Measurements from ENCODE around the gene DRC1.

The DRC1 gene

GRCh38 chr2:26442301-26442700 lies 40.6 kb downstream of the DRC1 start:
- no peak for DNase-seq
- intact Hi-C loops (cut with DNase I) = no loop called here

DNA sequence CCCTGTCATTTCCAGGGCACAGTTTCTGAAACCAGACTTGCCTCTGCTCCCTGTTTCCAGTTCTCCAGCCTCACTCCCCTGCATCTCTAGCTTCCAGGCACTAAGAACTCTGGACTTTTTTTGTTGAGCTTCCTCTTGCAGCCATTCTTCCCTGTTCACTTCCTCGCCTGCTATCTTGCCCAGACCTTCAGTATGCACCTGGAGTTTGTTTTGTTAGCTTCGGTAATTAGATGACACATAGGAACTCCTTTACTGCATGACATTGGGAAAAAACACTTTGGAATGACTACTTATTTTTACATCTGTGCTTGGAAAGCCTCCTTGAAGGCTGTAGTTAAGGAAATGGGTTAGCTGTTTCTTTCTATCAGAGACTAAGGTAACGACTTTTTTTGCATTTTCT lies 41.0 kb downstream of the DRC1 start:
- intact Hi-C loops (cut with DNase I) = no loop called here
- DNase-seq = no peak

- no peak for DNase-seq
- intact Hi-C loops (cut with DNase I) = no loop called here
These were observed 42.5 kb downstream of the DRC1 start for GRCh38 chr2:26444236-26444635.

DNA sequence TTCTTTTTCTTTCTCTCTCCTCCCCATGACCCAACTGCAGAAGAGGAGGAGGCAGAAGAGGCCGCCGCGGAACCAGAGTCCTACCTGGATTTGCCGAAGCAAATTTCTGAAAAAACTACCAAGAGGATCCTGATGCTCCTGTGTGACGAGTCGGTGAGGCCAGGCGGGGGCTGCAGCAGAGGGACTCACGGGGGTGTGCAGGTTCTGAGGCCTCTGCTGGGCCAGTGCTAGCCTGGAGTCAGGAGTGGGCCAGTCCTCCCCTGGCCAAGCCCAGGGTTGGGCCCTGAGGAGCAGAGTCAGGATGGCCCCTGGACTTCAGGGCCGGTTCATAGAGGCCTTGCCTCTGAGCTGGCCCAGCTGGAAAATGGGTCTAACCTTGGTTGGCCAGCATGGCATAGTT lies 46.9 kb downstream of the DRC1 start:
- intact Hi-C loops (cut with DNase I) = no loop called here
- DNase-seq = peak in 2 of 10 donors; percentile 68 to 83

DNA sequence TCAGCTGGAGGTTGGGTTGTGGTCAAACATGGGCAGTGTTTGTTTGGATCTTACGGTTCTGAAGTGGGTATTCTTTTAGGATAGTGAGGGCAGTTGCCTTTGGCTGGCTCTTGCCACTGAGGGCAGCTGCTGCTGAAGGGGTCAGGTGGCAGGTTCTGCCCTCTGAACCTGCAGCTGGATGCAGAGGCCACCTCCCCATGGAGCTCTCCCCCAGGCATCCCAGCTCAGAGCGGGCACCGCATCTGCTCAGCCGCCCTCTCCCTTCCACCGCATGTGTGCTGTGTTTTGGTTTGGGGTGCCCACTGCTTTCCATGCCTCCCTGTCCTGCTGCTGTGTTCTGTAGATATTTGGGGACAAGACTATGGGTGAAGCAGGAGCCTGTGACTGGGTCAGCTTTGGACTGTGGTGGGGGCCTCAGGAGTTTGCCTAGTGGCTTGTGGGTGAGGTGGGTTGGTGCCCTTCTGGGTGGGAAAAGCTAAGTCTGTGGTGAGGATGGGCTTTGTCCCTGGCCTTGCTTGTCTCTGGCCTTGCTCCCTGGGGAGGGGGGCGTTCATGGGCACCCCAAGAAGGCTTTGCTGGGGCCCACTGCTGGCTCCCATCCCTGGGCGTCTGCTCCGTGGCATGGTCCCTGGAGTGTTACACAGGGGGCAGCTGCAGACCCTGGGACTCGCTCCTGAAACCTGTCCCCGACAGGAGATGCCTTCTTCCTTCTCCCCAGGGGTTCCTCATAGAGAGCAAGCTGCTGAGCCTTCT lies 47.7 kb downstream of the DRC1 start:
- DNase-seq = peak in 1 of 10 donors; percentile 73
- intact Hi-C loops (cut with DNase I) = no loop called here

- DNase-seq = peak in 1 of 10 donors; percentile 59
These were observed 48.4 kb downstream of the DRC1 start for GRCh38 chr2:26450031-26450635.

DNA sequence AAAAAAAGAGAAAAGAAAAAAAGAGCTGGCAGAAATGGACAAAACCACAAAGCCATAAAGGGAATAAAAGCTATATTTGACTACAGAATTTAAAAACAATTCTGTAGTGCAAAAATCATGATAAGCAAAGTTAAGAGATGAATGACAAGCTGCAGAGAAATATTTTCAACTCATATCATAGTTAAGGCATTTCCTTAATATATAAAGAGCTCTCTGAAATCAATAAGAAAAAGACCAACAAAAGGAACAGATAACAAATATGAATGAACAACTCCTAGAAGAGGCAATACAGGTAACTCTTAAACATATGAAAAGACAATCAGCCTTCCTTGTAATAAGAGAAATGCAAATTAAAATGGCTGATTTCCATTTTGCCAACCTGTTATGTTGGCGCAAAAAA lies 50.0 kb downstream of the DRC1 start:
- no peak for DNase-seq
- intact Hi-C loops (cut with DNase I) = no loop called here

More at GRCh38 chr2:26450031-26450635, 48.4 kb downstream of the DRC1 start:
- intact Hi-C loops (cut with DNase I) = no loop called here

DNA sequence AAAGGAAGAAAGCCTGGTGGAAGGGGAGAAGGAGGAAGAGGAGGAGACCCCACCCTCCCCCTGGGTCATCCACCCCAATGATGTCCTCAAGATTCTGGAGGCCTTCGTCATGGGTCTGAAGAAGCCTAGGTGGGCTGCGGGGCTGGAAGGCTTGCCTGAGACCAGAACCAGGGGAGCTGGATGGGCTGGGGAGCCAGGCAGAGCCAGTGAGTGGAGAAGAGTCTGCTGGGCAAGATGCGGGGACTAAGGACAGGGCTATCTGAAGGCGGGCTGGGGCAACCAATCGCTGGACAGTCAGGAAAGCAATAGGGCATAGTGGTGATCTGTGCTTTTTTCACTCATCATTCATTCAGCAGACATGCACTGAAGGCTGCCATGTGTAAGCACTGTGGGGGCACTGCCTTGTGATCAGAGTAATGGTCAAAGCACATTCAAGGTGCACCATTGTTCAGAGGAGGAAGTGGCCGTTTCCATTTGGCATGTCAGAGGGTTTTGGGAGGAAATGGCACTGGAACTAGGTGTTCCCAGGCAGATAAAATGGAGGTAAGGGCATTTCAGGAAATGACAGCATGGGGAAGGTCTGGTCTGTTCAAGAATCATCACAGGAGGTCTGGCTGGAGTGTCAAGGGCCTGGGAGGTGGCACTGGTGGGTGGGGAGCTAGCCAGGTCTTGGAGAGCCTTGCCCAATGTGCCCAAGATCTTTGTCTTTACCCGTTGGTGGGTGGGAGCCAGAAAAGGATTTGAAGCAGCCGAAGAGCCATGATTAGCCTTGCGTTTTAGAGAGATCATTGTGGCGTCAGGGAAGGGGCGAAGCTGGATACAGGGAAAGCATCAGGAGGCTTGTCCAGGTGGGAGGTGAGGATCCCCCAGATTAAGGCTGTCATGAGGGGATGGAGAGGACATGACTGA lies 52.0 kb downstream of the DRC1 start:
- DNase-seq = peak in 1 of 10 donors; percentile 70
- intact Hi-C loops (cut with DNase I) = no loop called here

GRCh38 chr2:26454561-26455001 lies 52.9 kb downstream of the DRC1 start:
- intact Hi-C loops (cut with DNase I) = no loop called here
- peak in 3 of 10 donors; percentile 39 to 80 (median 73) for DNase-seq

DNA sequence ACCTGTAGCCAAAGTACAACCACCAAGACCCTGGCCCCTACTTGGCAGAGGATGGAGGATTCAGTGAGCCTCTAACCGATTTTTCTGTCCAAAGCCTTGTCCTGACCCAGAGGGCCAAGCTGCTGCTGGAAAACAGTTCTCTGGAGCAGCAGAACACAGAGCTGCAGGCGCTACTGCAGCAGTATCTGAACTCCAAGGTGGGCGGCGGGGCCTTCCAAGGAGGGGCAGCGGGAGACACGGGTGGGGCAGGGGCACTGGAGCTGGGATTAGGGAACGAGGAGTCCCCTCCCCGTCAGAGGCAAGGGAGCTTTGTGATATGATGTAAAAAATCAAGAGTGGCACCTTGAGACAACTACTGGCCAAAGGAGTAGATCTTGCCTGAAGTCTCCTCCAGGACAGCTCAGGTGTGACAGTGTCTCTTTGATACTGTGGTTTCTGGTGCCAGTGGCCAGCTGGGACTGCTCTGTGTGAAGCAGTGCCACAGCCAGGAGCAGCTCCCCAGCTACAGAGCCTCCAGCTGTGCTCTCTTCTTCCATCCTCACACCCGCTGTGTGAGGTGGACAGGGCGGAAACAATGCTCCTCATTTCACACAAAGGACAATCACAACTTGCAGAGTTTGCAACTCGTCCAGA lies 53.4 kb downstream of the DRC1 start:
- DNase-seq = peak in 2 of 10 donors; percentile 54 to 73
- intact Hi-C loops (cut with DNase I) = no loop called here

GRCh38 chr2:26455670-26456439 lies 54.1 kb downstream of the DRC1 start:
- peak in 3 of 10 donors; percentile 40 to 77 (median 62) for DNase-seq
- intact Hi-C loops (cut with DNase I) = no loop called here

GRCh38 chr2:26456440-26457250 lies 54.9 kb downstream of the DRC1 start:
- DNase-seq = peak in 2 of 10 donors; percentile 54 to 72
- intact Hi-C loops (cut with DNase I) = no loop called here

DNA sequence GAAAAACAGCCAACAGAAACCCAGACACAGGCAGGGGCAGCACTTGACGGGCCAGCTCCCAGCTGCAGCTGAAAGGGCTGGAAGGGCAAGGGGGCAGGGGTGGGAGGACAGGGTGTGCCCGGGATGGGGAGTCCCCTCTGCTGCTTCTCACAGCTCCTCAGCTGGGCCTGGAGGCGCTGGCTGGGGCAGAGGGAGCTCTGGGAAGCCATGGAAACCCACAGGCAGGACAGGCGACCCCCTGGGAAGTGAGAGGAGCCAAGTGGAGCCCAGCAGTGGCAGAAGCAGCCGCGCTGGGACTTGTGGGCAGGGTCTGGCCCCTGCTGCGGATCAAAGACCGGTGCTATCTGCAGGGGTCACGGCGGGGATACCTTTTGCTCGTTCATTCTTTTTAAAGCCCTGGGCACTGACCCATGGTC lies 55.5 kb downstream of the DRC1 start:
- intact Hi-C loops (cut with DNase I) = no loop called here
- peak in 1 of 10 donors; percentile 42 for DNase-seq

GRCh38 chr2:26457695-26458364 lies 56.1 kb downstream of the DRC1 start:
- peak in 3 of 10 donors; percentile 37 to 79 (median 75) for DNase-seq
- intact Hi-C loops (cut with DNase I) = no loop called here

DNA sequence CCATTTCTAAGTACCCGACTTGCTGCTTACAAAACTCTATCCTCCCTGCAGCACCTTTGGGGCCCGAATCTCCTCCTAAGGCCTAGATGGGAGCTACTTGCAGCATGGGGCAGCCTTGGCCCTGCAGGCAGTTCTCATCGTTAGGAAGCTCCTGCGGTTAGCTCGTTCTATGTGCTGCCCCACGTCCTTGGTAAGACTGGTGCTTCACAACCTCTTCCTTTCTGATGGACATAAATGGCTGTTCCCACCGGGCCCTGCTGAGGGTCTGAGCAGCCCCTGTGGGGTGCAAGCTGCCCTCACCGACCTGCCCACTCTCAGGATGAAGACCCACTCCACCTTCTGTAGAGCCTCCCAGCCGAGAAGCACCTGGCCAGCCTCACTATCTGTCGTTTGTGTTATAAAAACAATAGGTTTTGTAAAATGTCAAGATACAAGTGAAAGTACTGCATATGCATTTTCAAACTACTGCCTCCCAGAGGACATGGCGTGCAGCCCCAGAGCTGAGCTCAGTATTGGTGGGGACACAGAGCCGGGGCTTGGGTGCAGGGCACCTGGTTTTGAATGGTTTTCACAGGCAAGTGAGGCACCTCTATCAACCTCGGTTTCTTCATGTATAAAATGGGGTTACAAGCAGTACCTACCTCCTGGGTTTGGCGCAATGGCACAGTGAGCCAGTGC lies 56.8 kb downstream of the DRC1 start:
- peak in 2 of 10 donors; percentile 29 to 54 for DNase-seq
- intact Hi-C loops (cut with DNase I) = no loop called here

- intact Hi-C loops (cut with DNase I) = no loop called here
- DNase-seq = peak in 3 of 10 donors; percentile 35 to 78 (median 70)
These were observed 58.4 kb downstream of the DRC1 start for GRCh38 chr2:26459991-26460612.

DNA sequence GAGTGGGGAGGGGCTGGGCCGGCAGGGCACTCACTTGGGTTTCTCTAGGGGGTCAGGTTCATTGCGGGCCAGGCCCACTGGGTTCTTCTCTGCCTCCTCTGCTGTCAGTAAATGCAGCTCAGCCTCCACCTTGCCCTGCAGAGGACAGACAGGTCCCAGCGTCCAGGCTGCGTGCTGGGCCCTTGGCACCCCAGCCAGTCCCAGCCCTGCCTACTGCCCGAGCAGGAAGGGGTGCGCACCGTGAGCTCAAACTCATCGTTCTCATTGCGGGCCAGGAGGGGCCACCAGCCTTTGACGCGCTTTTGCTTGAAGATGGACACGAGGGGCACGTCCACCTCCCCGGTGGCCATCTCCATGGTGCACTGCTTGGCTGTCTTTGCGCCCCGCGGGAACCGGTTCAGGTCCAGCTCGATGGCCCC lies 58.9 kb downstream of the DRC1 start:
- DNase-seq = peak in 3 of 10 donors; percentile 47 to 67 (median 61)
- intact Hi-C loops (cut with DNase I) = no loop called here
